ENCODE data around the gene MAP3K15.
A peak's percentile ranks its signal among the peaks of the same experiment; 100 is the strongest.

MAP3K15 gene

DNA sequence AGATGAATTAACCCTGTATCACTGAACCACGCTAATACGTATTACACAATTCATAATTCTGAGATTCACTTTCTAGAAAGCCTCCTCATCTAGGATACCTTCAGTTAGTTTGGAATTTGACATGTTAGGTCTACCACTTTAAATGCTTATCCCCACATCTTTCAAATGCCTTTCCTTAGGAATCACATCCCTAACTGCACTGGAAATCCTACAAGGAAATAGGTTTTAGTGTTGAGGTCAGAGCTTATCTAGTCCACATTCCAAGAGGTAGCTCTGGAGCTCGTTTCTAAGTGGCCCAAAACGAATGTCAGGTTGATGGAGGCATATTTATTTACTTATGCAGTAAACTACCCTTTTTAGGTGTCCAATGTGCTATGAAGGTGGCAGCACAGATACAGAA, 153.6 kb downstream of the MAP3K15 start:
- intact Hi-C loops (cut with DNase I) = no loop called here

DNA sequence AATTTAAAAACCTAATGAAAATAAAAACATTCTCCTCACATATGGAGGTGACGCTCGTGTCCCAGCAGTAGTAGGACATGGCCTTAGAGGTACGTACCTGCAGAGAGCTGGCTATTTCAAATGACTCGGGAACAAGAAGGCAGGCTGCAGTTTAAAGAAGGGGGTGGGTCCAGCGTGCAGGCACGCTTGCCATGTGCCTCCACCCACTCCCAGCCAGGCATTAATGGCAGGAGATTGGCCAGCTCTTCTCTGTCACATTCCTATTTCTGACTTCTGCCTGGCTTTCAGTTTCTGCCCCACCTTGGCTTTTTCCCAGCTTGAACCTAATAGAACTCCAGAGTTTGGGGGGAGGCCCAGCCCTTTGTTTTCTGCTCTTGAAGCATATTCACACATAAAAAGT, 154.4 kb downstream of the MAP3K15 start:
- intact Hi-C loops (cut with DNase I) = no loop called here
- DNase-seq = no peak

More for the DNA sequence above, 153.6 kb downstream of the MAP3K15 start:
- no peak for DNase-seq

DNA sequence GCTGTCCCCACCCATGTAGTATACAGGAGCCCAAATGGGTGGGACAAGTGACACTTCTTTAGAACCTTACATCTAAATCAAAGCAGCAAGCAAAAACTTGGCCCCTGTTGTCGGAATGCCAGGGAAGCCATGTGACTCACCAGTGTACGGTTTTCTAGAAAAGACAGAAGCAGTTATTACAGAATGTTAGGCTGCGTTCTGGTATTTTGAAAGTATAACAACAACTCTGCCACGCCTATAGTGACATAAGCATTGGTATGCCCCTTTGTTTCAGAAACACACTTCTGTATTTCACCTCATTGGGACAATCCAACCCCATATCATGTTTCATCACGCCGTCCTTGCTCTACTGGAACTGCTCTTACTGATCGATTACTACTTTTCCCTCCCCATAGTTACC, 156.8 kb downstream of the MAP3K15 start:
- no peak for DNase-seq
- intact Hi-C loops (cut with DNase I) = no loop called here

DNA sequence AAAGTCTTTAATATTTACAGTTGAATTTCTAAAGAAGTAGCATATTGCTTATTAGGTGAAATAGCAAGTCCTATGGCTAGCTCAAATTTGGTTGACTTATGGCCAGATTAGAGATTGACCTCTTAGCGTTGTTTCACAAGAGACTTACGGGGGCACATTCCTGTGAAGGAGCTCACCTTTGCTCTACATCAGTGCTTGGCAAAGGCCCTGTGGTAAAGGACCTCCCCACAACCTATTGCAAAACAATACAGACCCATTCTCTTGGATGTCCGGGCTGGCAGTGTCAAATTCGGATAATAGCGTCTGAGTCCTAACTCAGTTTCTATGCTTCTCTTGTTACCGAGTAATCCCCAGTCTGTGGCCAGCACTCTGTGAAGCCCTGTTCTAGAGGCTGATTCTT, 160.7 kb downstream of the MAP3K15 start:
- no peak for DNase-seq
- intact Hi-C loops (cut with DNase I) = no loop called here

DNA sequence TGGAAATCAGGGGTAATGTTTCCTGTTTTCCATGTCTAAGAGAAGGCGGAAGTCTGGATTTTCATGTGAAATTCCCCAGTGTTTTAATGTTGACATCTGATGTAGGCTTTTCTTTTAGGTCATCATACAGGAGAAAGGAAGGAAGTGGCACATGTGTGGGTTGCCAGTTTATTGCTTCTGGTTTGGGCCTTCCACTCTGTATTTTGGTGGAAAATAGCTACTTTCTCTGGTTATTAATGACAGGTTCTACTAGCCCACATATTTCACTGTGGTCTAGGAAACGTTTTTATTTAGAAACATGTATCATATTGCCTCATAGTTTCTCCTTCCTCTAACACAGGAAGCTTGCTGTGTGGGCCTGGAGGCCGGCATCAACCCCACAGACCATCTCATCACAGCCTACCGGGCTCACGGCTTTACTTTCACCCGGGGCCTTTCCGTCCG, 164.3 kb downstream of the MAP3K15 start:
- intact Hi-C loops (cut with DNase I) = no loop called here
- no peak for DNase-seq

DNA sequence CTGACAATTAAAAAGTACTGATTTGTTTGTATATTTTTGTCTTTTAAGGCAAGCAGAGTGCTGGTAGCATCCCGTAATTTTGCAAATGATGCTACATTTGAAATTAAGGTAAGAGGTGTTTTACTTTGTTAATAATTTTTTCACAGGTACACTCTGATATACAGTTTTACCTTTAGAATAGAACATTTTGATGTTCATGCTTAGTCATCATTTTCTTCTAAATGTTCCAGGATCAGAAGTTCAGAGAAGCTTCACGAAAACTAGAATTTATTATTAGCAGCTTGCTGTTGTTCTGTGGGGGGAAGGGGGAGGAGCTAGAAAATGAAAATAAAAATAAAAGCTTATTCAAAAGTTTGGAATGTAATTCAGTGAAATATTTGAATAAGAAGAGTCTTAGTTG, 166.0 kb downstream of the MAP3K15 start:
- no peak for DNase-seq
- intact Hi-C loops (cut with DNase I) = no loop called here

DNA sequence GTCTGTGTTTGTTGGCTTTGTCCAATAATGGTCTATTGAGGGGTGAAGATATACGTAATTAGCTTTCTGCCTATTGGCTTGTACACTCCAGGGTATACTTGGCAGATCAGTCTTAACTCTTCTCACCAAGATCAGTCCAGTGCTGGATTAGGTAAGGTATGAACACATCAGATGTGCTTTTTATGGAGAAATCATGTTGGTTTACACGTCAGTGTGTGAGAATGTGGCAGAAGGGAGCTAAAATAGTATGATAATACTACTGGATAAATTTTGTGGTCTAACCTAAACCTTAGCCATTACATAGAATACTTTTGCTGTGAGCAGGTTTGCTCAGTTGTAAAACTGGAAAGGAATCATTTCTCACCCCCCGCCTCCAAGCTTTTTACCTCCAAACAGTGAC, 167.4 kb downstream of the MAP3K15 start:
- no peak for DNase-seq
- intact Hi-C loops (cut with DNase I) = no loop called here

DNA sequence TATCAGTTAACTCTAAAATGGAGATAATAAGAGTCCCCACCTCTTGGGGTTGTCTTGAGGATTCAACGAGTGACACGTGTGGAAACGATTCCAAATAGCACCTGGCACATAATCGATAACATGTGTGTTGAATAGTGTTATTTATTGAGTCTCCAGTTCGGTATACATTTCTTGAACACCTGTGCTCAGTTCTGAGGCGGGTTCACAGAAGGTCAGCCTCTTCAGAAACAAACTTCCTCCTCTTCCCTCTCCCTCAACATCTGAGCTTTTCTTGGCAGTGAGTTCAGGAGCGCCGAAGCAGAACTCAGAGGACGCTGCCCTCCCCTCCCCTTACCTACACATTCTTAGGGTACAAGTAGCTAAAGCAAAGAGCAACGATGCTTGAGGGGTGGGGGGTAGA, 170.6 kb downstream of the MAP3K15 start:
- intact Hi-C loops (cut with DNase I) = no loop called here
- no peak for DNase-seq

DNA sequence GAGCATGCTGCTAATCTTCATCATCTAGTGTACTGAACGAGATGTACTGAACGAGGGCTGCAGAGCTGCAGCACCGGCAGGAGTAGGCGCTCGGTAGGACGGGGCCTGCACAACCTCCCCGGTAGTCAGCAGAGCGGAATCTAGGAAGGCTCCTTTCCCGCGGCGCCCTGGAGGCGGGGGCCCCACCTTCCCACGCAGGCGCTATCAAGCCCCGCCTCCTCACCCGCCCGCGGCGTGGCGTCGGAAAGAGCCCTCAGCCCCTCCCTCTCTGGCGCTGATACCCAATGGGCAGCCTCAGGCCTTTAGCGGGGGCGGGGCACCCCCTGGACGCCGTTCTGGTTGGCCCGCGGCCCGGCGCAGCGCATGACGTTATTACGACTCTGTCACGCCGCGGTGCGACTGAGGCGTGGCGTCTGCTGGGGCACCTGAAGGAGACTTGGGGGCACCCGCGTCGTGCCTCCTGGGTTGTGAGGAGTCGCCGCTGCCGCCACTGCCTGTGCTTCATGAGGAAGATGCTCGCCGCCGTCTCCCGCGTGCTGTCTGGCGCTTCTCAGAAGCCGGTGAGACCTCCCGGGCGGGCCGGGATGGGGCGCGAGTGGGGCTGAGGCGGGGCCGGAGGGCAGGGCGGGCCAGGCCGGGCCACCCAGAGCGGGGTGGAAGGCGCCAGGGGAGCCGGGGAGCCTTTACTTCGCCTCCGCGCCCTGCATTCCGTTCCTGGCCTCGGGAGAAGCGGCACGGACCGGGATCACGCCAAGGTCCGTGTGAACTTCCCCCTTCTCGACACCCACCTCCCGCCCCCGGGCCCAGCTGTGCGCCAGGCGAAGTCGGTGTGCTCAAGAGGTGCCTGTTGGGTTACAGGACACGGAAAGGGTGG, 171.5 kb downstream of the MAP3K15 start, which contains the start of gene PDHA1:
PDHA1 (plus strand) TSS at position 393 of the 874 bp plus-strand sequence; CDS start at position 504, 111 bp downstream.
- peak; percentile 86 to 99 (median 90) for DNase-seq
- intact Hi-C loops (cut with DNase I) = no loop called here

DNA sequence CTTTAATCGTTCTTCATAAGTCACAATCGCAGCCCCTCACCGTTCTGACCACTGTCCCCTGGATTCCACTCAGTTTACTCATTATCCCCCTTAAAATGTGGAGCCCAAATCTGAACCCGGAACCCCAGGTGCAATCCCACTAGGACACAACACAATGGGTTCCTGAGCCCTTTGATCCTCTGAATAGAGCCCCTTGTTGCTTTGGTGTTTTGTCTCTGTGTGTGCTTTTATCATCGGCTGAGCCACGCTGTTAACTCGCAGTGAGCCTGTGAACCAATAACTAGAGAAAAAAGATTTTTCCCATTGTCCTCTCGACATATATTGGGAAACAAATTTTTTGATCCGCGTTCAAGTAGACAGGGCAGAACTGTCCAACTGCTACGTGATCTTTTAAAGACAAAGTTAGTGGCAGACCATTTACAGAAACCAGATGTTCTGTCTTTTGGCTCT, 172.2 kb downstream of the MAP3K15 start:
- intact Hi-C loops (cut with DNase I) = no loop called here
- no peak for DNase-seq

DNA sequence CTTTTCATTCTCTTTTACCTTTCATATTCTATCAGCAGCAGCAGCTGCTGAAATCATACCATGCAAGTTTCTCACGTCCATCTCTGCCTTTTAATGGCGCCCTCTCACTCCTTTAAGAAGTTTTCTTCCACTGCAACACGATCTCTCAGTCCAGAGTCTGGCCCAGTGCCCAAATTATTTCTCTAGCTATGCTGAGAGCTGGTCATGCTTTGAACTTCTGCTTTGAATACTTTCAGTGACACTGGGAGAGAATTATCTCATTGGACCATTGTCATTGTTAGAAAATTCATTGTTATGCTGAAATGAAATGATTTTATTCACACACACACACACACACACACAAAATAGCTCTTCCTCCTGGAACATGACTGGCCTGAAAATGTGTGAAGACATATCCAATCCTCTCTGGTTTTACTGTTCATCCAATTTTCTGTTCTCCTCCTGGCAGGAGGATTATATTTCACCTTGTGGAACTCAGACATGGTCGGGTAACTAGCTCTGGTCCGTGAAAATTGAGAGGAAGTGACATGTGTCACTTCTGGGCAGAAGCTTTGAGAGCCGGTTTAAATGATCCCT, 172.9 kb downstream of the MAP3K15 start:
- intact Hi-C loops (cut with DNase I) = no loop called here
- DNase-seq = no peak

DNA sequence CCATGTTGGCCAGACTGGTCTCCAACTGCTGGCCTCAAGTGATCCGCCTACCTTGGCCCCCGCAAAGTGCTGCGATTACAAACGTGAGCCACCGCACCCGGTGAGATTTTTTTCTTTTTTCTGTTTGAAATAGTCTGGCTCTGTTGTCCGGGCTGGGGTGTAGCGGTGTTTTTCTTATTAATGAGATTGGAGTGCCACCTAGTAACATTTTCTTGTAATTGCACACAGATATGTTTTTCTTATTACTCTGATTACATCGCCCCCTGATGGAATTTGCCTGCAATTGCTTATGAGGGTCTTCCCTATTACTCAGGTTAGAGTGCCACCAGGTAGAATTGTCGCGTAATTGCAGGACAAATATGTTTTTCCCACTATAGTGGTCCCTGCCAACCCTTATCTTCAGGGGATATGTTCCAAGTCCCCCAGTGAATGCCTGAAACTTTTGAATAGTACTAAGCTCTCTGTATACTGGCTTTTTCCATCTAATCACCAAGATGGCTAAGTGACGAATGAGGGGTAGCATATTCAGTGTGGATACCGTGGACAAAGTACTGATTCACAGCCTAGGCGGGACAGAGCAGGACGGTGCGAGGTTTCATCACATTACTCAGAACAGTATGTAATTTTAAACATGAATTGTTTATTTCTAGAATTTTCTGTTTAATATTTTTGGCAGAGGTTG, 180.2 kb downstream of the MAP3K15 start:
- intact Hi-C loops (cut with DNase I) = loop anchor here (1.0 to 5.0 kb wide), 2 partner anchors 403 to 944 kb away; no protein-coding TSS in a partner anchor
- DNase-seq = no peak

DNA sequence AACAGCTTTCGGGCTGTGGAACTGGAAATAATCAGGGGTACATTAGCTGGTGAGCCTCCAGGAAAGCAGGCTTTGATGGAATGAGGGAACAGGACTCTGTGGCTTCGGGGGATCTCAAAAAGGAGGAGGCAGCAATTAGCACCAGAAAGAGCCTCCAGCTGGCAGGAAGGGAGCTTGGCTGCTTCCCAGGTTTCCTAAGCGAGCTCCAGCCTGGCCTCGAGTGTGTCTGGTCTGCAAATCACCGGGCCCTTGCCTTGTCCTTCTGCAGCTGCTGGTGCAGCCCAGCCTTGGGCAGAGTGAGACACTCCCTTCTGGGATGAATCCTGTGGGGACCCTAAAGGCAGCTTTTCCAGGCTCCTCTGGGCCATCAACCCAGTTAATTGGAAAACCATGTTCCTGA, 182.3 kb downstream of the MAP3K15 start:
- DNase-seq = peak in 9 of 10 donors; percentile 17 to 90 (median 43)
- intact Hi-C loops (cut with DNase I) = loop anchor here (5.0 kb wide), 1 partner anchor 401 kb away; no protein-coding TSS in a partner anchor

DNA sequence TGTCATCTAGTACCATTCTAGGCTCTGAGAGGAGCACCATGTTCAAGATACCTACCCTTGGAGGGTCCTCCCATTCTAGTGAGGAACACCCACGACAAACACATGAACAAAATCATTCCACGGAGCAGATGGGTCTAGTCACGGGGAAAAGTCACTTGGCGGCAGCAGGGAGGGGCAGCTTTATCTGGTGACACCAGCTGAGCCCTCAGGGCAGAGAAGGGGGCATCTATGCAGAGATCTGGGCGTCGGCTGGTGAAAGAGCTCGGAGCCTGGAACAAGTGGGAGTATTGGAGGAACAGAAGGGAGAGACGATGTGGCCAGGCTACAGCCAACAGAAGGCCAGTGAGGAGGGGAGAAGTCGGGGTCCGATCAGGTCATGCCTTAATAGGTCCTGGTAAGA, 183.5 kb downstream of the MAP3K15 start:
- DNase-seq = peak in 1 of 10 donors; percentile 8
- intact Hi-C loops (cut with DNase I) = loop anchor here (5.0 kb wide), 1 partner anchor 400 kb away; no protein-coding TSS in a partner anchor

DNA sequence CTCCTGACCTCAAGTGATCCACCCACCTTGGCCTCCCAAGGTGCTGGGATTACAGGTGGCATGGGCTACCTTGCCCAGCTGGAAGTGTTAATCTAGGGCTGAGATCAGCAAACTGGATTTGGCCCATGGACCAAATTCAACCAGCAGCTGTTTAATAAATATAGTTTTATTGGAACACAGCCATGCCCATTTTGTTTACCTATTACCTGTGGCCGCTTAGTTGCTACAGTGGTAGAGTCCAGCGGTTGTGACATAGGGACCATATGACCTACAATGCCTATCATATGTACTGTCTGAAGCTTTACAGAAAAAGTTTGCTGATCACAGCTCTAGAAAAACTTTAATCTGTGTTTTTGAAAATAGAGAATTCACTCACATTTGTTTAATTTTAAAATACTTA, 188.7 kb downstream of the MAP3K15 start:
- DNase-seq = no peak
- intact Hi-C loops (cut with DNase I) = no loop called here
